GM12873 (cell line): Measurements from ENCODE around the gene LRFN3.

Experiments
- TF ChIP-seq, protein P1 (sequence below): IDR thresholded peaks from 2 replicates; pipeline ENCODE4 v1.5.1; 2012; ENCODE audit warnings: low read depth, mild to moderate bottlenecking, moderate library complexity, low read length, control low read depth; ENCODE audit not compliant: insufficient read depth; ENCODE audit errors: missing control alignments

The LRFN3 gene

GRCh38 chr19:35902870-35903475 lies 33.2 kb upstream of the LRFN3 start:
- TF ChIP-seq, protein P1, sequence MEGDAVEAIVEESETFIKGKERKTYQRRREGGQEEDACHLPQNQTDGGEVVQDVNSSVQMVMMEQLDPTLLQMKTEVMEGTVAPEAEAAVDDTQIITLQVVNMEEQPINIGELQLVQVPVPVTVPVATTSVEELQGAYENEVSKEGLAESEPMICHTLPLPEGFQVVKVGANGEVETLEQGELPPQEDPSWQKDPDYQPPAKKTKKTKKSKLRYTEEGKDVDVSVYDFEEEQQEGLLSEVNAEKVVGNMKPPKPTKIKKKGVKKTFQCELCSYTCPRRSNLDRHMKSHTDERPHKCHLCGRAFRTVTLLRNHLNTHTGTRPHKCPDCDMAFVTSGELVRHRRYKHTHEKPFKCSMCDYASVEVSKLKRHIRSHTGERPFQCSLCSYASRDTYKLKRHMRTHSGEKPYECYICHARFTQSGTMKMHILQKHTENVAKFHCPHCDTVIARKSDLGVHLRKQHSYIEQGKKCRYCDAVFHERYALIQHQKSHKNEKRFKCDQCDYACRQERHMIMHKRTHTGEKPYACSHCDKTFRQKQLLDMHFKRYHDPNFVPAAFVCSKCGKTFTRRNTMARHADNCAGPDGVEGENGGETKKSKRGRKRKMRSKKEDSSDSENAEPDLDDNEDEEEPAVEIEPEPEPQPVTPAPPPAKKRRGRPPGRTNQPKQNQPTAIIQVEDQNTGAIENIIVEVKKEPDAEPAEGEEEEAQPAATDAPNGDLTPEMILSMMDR: no peak

GRCh38 chr19:35903550-35904179 lies 32.5 kb upstream of the LRFN3 start:
- TF ChIP-seq, protein P1: no peak

DNA sequence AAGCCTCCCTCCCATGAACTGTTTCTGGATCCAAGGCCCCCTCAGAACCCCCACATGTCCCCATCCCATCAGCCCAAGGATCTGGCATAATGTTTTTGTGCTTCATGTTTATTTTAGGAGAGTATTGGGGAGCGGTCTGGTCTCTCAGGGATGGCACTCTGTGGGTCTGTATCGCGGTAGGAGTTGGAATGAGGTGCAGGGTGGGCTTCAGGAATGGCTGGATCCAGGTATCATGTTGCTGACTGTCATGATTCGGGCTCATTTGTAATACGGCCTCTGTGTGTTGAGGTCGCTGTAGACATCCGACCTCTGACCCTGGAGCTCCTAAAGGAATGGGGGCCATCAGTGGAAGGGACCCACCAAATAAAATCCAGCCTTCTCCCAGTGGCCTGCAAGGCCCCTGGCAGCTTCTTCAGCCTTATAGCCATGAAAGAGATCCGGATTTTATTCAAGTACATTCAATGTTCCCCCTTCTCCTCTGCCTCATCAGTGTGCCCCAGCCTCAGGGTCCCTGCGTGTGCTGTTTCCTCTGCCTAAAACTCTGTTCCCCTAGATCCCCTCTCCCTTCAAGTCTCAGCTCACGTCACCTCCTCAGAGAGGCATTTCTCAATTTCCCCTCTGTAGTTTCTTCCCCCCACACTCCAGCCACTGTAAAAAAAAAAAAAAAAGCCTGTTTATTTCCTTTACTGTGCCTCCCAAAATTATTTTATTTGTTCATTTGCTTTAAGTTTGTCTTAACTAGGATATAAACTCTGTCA lies 31.7 kb upstream of the LRFN3 start:
- TF ChIP-seq, protein P1: no peak

DNA sequence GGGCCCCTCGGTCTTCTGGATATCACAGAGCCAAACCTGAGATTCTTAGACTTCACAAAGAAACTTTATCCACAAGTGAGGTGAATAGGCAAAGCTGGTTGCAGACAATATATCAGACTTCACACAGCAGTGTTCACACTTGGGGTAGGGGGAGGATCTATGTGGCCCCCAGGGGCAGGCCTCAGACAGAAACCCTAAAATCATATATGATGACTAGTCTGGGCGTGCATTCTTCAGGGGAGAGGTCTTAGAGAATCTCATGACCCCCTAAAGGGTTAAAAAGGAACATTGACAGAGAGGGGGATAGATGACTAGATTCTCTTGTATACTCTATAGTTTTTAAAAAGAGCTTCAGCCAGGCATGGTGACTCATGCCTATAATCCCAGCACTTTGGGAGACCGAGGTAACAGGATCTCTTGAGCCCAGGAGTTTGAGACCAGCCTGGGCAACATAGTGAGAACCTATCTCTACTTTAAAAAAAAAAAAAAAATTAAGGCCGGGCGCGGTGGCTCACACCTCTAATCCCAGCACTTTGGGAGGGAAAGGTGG lies 30.9 kb upstream of the LRFN3 start:
- TF ChIP-seq, protein P1: no peak

GRCh38 chr19:35907377-35907745 lies 28.8 kb upstream of the LRFN3 start:
- TF ChIP-seq, protein P1: no peak

- TF ChIP-seq, protein P1: no peak
Measured at GRCh38 chr19:35908010-35908441, 28.1 kb upstream of the LRFN3 start, which contains the start of gene TYROBP. Gene TYROBP (minus strand): TSS chr19:35908295. CDS start chr19:35908228, 67 bp downstream.
